ENCODE measurements around the gene PTPRM. TPM values are rescaled to one million over a fixed set of nuclear protein-coding genes. Genes with fewer than 3 reads are reported as not detected.

Gene PTPRM
- total RNA-seq, 4 donors from 2014 or later: 206 to 337 (median 255) TPM

DNA sequence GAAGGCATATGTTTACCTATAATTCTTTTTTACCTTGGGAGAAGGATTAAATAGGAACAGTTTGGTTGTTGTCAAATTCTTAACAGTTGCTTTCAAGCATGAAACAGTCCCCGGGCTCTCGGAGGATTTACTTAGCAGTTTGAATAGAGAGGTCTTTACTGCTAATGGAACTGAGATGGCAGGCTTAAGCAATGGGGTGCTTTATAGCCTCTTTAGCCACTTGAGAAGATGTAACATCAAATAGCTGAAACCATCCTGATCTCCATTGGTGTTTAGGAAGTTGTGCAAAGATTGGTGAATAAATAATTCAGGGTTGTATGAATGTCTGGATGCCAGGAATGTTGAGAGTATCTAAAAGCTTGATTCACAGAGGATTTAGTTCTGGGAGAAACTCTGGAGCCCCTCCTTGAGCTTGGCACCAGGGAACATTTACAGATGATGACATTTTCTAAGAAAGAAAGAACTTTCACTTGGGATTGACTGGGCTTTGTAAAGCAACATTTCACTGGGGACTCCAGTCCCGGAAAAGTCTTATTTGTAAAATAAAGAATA is 51.9 kb downstream of the PTPRM start:
- TF ChIP-seq, protein P1, sequence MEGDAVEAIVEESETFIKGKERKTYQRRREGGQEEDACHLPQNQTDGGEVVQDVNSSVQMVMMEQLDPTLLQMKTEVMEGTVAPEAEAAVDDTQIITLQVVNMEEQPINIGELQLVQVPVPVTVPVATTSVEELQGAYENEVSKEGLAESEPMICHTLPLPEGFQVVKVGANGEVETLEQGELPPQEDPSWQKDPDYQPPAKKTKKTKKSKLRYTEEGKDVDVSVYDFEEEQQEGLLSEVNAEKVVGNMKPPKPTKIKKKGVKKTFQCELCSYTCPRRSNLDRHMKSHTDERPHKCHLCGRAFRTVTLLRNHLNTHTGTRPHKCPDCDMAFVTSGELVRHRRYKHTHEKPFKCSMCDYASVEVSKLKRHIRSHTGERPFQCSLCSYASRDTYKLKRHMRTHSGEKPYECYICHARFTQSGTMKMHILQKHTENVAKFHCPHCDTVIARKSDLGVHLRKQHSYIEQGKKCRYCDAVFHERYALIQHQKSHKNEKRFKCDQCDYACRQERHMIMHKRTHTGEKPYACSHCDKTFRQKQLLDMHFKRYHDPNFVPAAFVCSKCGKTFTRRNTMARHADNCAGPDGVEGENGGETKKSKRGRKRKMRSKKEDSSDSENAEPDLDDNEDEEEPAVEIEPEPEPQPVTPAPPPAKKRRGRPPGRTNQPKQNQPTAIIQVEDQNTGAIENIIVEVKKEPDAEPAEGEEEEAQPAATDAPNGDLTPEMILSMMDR (IDR thresholded peaks at IDR 0.05; ENCODE audit: low read depth): no peak

DNA sequence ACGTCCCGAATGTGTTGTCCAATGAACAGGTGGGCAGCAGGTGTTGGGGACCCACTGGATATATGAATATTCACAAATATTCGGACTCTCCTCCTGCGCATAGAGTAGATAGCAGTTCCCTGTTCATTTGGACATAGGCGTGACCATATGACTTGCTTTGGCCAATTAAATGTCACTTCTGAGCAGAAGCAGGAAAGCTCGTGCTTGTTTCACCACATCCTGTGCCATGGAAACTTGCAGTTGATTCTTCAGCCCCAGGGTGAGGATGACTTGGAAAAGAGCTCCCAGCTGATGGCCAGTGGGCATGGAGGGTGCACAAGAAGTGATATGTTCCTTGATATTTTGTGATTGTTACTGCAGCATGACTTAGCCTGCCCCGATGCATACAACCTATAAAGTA is 52.6 kb downstream of the PTPRM start:
- TF ChIP-seq, protein P1 (IDR thresholded peaks at IDR 0.05; ENCODE audit: low read depth): no peak

DNA sequence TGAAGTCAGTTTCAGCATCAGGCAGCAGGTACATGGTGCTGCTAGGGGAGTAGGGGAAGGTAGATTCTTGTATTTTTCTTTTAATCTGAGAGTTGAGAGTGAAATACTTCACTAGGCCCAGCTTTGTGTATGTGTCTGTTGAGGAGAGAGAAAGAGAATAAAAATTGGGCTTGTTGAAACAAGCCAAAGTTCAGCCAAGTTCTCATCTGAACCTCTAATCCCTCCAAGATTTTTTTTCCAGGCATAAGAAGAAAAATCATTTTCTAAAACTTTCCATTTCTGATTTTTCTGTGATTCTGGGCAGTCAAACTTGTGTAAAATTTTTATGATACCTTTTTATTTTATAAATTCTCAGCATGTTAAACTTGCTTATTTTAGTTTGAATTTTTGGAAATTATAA is 55.6 kb downstream of the PTPRM start:
- TF ChIP-seq, protein P1 (IDR thresholded peaks at IDR 0.05; ENCODE audit: low read depth): no peak

DNA sequence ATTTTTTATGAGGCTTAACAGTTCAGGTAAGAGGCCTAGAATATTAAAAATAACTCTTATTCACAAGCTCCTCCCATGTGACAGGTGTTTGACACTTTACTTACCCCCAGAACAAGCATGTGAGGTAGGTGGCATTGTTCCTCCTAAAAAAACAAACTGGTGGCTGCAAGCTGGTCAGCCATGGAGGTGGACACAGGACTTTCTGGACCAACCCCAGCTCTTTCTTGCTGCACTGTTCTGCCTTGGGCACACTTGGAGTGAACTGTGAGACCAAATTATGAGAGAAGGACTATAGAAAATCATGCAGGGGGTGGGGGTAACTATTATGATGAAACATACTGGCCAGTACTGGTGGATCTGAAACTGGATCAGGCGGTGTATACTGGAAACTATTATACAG is 56.6 kb downstream of the PTPRM start:
- TF ChIP-seq, protein P1 (IDR thresholded peaks at IDR 0.05; ENCODE audit: low read depth): no peak

DNA sequence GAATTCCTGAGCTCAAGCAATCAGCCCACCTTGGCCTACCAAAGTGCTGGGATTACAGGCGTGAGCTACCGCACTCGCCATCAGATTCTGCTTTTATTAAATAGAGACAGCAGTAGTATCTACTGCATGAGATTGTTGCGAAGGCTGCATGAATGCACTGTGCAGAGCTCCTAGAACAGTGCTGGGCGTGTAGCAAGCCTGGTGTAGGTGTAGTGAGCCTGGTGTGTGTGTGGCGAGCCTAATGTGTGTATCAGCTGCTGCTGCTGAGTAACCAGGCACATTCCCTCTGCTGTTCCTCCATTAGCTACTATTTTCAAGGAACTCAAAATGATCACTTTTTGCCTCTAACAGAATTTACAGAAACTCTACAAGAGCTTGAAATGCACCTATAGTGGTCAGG is 57.6 kb downstream of the PTPRM start:
- TF ChIP-seq, protein P1 (IDR thresholded peaks at IDR 0.05; ENCODE audit: low read depth): no peak

DNA sequence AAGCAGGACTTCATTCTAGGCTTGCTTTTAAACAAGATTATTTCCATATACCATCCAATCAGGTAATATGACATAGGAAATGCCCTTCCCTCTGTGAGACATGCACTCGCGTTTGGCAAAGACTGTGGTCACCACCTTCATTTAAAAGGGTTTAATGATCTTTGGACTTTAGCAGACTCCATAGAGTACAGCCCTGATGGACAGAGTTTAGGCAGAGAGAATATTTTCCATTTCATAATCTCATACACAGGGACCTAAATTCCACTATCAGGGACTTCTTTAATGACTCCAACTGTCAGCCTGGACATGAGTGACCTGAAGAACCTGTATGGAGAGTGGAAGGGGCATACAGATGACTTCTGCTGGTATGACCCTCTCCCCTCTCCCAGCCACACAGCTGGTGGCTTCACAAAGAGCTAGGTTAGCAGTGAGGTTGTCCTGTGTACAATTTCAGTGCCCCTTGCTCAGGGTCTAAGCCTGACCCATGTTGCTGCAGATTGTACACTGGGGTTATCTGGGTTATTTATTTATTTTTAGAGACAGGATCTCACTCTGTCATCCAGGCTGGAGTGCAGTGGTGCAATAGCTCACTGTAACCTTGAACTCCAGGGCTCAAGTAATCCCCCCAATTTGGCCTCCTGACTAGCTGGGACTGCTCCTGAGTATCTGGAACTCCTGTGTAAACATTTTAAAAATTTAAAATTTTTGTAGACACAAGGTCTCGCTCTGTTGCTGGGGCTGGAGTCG is 59.2 kb downstream of the PTPRM start:
- TF ChIP-seq, protein P1 (IDR thresholded peaks at IDR 0.05; ENCODE audit: low read depth): no peak

DNA sequence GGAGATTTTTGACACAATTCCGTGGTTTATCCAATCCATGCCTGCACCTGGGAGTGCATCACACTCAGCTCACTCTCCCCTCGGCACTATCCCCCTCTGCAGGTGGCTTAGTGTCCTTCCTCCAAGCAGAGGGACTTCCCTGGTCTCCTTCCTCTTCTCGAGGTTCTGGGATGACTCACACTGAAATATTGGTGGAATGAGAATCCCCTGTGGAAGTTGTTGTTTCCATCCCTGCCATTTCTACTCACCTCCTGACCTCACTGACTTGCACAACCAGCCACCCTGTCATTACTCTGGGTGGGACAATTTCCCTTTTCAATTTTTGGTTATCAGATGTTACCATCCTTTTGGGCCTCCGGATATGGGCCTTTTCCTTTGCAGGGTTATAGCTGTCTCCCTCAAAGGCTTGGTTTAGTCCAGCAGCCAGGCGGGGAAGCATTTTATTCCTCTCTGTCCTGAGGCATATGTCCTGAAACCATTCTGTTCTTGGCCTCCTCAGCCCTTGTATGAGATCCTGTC is 59.9 kb downstream of the PTPRM start:
- TF ChIP-seq, protein P1 (IDR thresholded peaks at IDR 0.05; ENCODE audit: low read depth): no peak

All from subcutaneous adipose tissue (tissue), 4 donors.